ENCODE results near the gene SLC5A6.

SLC5A6 gene

GRCh38 chr2:27251766-27252165, 39.7 kb upstream of the SLC5A6 start:
- H3K4me3 ChIP-seq (ENCODE audit: low read depth, low read length), result no peak overlapping the region
- no peak for TF ChIP-seq CTCF (IDR thresholded peaks at IDR 0.05; ENCODE audit: borderline replicate concordance, insufficient read depth, low read depth, low read length)

DNA sequence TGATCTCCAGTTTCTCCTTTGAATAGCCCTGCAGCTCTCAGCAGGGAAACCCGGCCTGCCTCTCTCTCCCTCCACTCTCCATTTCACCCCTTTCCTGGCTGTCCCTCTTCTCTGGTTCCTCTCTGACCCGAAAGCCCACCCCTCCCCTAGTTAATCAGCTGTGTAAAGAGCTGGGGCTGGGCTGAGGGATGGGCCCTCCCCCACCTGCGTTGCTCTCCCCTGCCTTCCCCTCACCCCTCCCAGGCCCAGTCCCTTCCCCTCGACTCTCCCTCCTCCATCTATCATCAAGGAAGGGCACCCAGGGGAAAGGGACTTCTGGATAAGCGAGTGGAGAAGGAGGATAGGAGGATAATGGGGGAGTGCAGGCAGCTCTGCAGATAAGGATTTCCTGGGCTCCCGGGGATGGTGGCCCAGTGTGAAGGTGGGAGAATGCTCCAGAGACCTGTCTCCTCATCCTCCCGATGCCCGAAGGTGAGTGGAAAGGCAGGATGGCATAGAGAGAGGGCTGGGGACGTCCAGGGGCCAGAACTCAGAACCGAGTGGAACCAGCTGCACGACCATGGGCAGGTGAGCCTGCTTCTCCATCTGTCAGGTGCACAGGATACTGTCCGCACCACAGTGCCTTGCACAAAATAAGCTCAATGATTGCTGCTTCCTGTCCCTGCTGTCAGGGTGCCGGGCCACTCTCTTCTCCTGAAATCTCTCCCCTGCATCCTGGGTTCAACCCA, 38.7 kb upstream of the SLC5A6 start:
- H3K4me3 ChIP-seq (ENCODE audit: low read depth, low read length), result no peak overlapping the region

GRCh38 chr2:27249891-27250651, 38.0 kb upstream of the SLC5A6 start:
- H3K4me3 ChIP-seq (ENCODE audit: low read depth, low read length), result no peak overlapping the region
- peak; percentile 89 for TF ChIP-seq CTCF (IDR thresholded peaks at IDR 0.05; ENCODE audit: borderline replicate concordance, insufficient read depth, low read depth, low read length)

More for the DNA sequence above, 38.7 kb upstream of the SLC5A6 start:
- TF ChIP-seq CTCF (IDR thresholded peaks at IDR 0.05; ENCODE audit: borderline replicate concordance, insufficient read depth, low read depth, low read length), result no peak

DNA sequence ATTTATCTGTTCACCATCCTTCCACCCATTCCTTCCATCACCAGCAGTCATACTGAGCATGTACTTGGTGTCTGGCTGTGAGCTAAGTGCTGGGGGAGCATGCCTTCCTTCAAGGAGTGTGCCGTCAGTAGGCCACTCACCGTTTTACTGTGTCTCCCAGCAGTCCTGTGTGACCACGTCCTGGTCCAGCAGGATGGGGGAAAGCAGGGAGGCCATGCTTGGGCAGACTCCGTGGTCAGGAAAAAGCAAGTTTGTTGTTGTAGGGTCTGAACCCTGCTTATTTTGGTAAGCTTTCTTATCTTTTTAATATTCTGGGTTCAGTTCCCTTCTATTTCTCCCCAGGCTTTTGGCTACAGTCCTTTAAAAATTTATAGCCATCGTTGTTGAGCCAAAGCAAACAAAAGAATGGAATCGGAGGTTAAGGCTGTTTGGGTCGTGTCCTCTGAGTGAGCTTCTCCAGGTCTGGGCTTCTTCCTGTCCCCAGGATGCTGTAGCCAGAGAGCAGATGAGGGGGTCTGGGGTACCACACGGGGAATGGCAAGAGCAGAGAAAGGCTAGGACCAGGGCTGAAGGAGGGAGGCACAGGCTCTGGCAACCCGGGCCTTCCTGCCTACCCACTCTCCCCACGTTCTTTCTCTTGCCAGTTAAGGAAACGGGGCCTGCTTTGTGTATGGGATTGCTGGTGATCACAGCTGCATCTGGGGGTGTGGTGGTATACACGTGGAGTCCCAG, 37.3 kb upstream of the SLC5A6 start:
- TF ChIP-seq CTCF (IDR thresholded peaks at IDR 0.05; ENCODE audit: borderline replicate concordance, insufficient read depth, low read depth, low read length), result no peak
- no peak overlapping the region for H3K4me3 ChIP-seq (ENCODE audit: low read depth, low read length)

DNA sequence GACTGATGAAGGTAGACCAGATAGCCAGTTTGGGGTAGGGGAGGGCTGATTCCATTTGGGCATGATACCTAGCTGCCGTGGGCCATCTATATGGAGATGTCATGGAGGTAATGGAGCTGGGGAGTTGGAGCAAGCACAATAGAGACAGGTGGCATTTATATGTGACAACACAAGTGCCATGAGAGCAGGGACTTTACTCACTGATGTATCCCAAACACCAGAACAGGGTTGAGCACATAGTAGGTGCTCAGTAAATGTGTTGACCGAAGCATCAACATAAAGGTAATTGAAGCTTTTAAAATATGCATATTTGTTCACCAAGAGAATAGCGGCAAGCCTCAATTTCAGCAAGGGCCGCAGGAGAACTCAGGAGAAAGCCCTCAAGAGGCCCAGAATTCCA, 35.8 kb upstream of the SLC5A6 start:
- H3K4me3 ChIP-seq (ENCODE audit: low read depth, low read length), result no peak overlapping the region
- TF ChIP-seq CTCF (IDR thresholded peaks at IDR 0.05; ENCODE audit: borderline replicate concordance, insufficient read depth, low read depth, low read length), result no peak

DNA sequence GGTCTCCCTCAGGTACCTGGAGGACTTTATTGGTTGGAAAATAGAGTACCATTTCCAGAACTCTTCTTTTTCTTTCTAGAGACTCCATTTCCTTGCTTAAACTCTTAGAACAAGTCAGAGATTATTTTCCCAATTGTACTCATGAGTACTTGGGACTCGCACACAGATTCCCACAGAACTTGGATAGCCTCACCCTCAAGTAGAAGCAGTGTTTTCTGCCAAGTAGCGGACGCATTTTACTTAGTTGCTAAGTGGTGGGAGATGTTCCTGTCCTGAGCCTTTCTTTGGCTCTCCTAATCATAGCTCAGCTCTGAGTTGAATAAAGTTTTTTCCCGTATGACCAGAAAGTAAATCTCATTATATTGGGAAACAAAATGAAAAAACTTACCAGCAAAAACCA, 33.6 kb upstream of the SLC5A6 start:
- no peak overlapping the region for H3K4me3 ChIP-seq (ENCODE audit: low read depth, low read length)
- TF ChIP-seq CTCF (IDR thresholded peaks at IDR 0.05; ENCODE audit: borderline replicate concordance, insufficient read depth, low read depth, low read length), result no peak

Measured in GM12875 (cell line).